Trophoblast cell (in vitro differentiated cells and primary cell): ENCODE measurements around the gene COA3.
"Not testable (repeated sequence)": the region's sequence is repeated elsewhere in the genome, so short reads cannot be mapped to it uniquely, and the experiment has no call there.

Experiments
- DNase-seq, 2 donors: peaks; one replicate each; pipeline ENCODE4 v3.0.0-alpha.2; 2016
- H2AFZ ChIP-seq: 2 replicates; pipeline ENCODE4 v1.6.1; 2013; ENCODE audit warnings: low read length, moderate library complexity, mild to moderate bottlenecking; ENCODE audit not compliant: insufficient read depth, poor library complexity
- H2AK5ac ChIP-seq: 2 replicates; pipeline ENCODE4 v1.6.1; 2013; ENCODE audit warnings: mild to moderate bottlenecking, low read length
- H2BK120ac ChIP-seq: 2 replicates; pipeline ENCODE4 v1.6.1; 2013; ENCODE audit warnings: low read length, mild to moderate bottlenecking, moderate library complexity; ENCODE audit not compliant: insufficient read depth, poor library complexity
- H2BK12ac ChIP-seq: 2 replicates; pipeline ENCODE4 v1.6.1; 2013; ENCODE audit warnings: mild to moderate bottlenecking, low read length, moderate library complexity
- H2BK5ac ChIP-seq: 2 replicates; pipeline ENCODE4 v1.6.1; 2013; ENCODE audit warnings: low read length, low read depth, moderate library complexity, mild to moderate bottlenecking; ENCODE audit not compliant: poor library complexity
- H3K14ac ChIP-seq: 2 replicates; pipeline ENCODE4 v1.6.1; 2013; ENCODE audit warnings: mild to moderate bottlenecking, low read length
- H3K18ac ChIP-seq: 2 replicates; pipeline ENCODE4 v1.6.1; 2013; ENCODE audit warnings: mild to moderate bottlenecking, low read length
- H3K23ac ChIP-seq: 2 replicates; pipeline ENCODE4 v1.6.1; 2013; ENCODE audit warnings: low read length
- H3K27ac ChIP-seq: 2 replicates; pipeline ENCODE4 v1.5.1; 2013; ENCODE audit warnings: low read depth, mild to moderate bottlenecking, inconsistent platforms, low read length, moderate library complexity
- H3K27me3 ChIP-seq: 2 replicates; pipeline ENCODE4 v1.6.1; 2013; ENCODE audit warnings: inconsistent platforms, mild to moderate bottlenecking, low read length, moderate library complexity; ENCODE audit not compliant: insufficient read depth
- H3K36me3 ChIP-seq, 2 experiments: 1 replicate in 1 of 2; 2 replicates in 1 of 2; pipeline ENCODE4 v1.6.1; 2013; ENCODE audit warnings: low read length in 2 of 2, mild to moderate bottlenecking in 2 of 2, moderate library complexity in 1 of 2; ENCODE audit not compliant: insufficient read depth in 2 of 2, control insufficient read depth in 1 of 2
- H3K4ac ChIP-seq: 2 replicates; pipeline ENCODE4 v1.6.1; 2013; ENCODE audit warnings: low read depth, mild to moderate bottlenecking, low read length, moderate library complexity
- H3K4me1 ChIP-seq, 2 experiments: 1 replicate in 1 of 2; 2 replicates in 1 of 2; pipeline ENCODE4 v1.6.1; 2013; ENCODE audit warnings: low read length in 2 of 2, mild to moderate bottlenecking in 2 of 2, moderate library complexity in 1 of 2; ENCODE audit not compliant: insufficient read depth in 2 of 2, control insufficient read depth in 1 of 2
- H3K4me2 ChIP-seq: 2 replicates; pipeline ENCODE4 v1.6.1; 2013; ENCODE audit warnings: inconsistent platforms, mild to moderate bottlenecking, low read length, moderate library complexity
- H3K4me3 ChIP-seq: 2 replicates; pipeline ENCODE4 v1.5.1; 2013; ENCODE audit warnings: mild to moderate bottlenecking, low read depth, low read length, inconsistent platforms
- H3K79me1 ChIP-seq: one replicate; pipeline ENCODE4 v1.6.1; 2013; ENCODE audit warnings: low read length
- H3K79me2 ChIP-seq: 2 replicates; pipeline ENCODE4 v1.6.1; 2013; ENCODE audit warnings: low read length, mild to moderate bottlenecking; ENCODE audit not compliant: control insufficient read depth, insufficient read depth, poor library complexity
- H3K9ac ChIP-seq: 2 replicates; pipeline ENCODE4 v1.6.1; 2013; ENCODE audit warnings: mild to moderate bottlenecking, low read length
- H3K9me3 ChIP-seq: 2 replicates; pipeline ENCODE4 v1.6.1; 2013; ENCODE audit warnings: low read depth, mild to moderate bottlenecking, control low read depth, inconsistent platforms, low read length; ENCODE audit not compliant: insufficient read depth
- H4K12ac ChIP-seq: 2 replicates; pipeline ENCODE4 v1.6.1; 2013; ENCODE audit warnings: low read depth, mild to moderate bottlenecking, low read length, moderate library complexity
- H4K8ac ChIP-seq: 2 replicates; pipeline ENCODE4 v1.6.1; 2013; ENCODE audit warnings: low read depth, mild to moderate bottlenecking, low read length, moderate library complexity
- H4K91ac ChIP-seq: one replicate; pipeline ENCODE4 v1.6.1; 2013; ENCODE audit warnings: low read depth, mild to moderate bottlenecking, low read length, moderate library complexity
- WGBS: extraction: QIAGEN DNeasy Blood & Tissue Kit; methylation state at CpG from one replicate; pipeline ENCODE4 v1.1.7; 2013; ENCODE audit warnings: missing lambda C conversion rate; ENCODE audit not compliant: insufficient read length, insufficient coverage; ENCODE audit errors: extremely low coverage; 5-methylcytosine and 5-hydroxymethylcytosine counted together

The COA3 gene

DNA sequence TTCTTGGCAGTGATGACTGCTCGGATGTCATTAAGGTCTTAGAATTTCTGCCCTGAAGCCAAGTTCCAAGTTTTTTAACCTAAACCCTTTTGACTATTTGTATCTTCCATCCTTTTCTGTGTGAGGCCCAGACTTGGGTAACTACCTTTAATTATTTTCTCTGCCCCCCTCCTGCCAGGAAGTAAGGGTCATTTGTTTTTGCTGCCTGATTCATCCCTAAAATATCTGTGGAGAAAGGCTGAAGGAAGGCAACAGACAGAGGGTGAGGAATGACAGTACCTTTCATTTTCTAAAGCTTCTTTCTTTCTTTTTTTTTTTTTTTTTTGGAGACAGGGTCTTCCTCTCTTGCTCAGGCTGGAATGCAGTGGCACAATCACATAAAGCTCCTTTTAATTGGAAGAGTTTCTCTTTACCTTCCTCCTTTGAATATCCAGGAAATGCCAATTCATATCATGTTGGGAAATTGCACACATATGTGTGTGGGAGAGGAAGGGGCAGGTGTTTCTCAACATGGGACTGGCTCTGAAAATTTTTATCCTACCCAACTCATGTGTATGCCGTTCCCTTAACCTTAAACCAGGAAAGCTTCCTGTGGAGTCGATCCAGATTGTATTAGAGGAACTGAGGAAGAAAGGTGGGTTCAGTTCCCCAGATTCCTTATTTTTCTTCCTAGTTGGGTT, 24.3 kb downstream of the COA3 start:
- H3K14ac ChIP-seq, result no peak overlapping the region
- peak in 1 of 2 donors; percentile 11 for DNase-seq
- H3K9me3 ChIP-seq, result no peaks in the 10 kb centered on the region
- H3K27ac ChIP-seq, result peak overlapping the region; percentile 36
- H3K4me2 ChIP-seq, result peak overlapping the region; percentile 69
- peaks cover 0 to 2% of the 10 kb centered on the region in 2 experiments for H3K4me1 ChIP-seq
- no peaks in the 10 kb centered on the region for H3K79me2 ChIP-seq
- H3K4me3 ChIP-seq, result no peak overlapping the region
- no peak overlapping the region for H3K4ac ChIP-seq
- no peak overlapping the region for H2AK5ac ChIP-seq
- H3K36me3 ChIP-seq, result peaks cover 20 to 27% of the 10 kb centered on the region in 2 experiments
- H3K27me3 ChIP-seq, result no peaks in the 10 kb centered on the region
- peak overlapping the region; percentile 55 for H2AFZ ChIP-seq
- no peak overlapping the region for H2BK5ac ChIP-seq
- peak overlapping the region; percentile 97 for H4K8ac ChIP-seq
- peak overlapping the region; percentile 78 for H4K12ac ChIP-seq
- no peak overlapping the region for H2BK12ac ChIP-seq
- no peak overlapping the region for H2BK120ac ChIP-seq
- WGBS, result no CpG with 5 or more reads among the region's 3 CpGs
- H3K23ac ChIP-seq, result no peak overlapping the region
- H3K9ac ChIP-seq, result peak overlapping the region; percentile 95
- H4K91ac ChIP-seq, result peak overlapping the region; percentile 80
- no peak overlapping the region for H3K18ac ChIP-seq
- peaks cover 6% of the 10 kb centered on the region for H3K79me1 ChIP-seq

DNA sequence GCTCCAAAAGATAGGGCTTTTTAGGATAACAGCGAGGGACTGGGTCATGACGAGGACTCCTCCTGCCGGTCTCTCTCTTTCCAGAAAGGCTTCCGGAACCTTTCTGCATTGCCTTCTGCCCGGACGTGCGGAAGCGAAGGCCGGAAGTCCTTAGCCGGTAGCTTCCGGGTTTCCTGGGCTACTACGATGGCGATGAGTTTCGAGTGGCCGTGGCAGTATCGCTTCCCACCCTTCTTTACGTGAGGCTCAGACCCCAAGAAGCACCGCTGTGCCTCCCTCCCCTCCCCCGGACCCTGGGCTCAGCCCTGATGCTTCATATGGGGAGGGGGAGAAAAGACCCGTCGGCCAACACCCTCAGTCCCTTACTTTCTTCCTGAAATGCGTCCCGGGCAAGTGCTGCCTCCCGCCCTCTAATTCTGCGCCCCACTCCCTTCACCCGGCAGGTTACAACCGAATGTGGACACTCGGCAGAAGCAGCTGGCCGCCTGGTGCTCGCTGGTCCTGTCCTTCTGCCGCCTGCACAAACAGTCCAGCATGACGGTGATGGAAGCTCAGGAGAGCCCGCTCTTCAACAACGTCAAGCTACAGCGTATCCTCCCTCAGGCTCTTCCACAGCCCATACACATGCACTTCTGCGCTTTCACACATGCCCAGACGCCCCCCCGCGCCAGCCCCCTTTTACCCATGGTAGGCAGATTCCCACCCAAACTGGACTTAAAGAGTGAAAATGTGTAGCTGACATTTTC, 25.0 kb downstream of the COA3 start, which contains the start of gene VPS25:
Gene VPS25 (plus strand): TSS at position 160 of the 746 bp plus-strand sequence. CDS start 27 bp downstream, at position 187.
- peak within 1 kb of the TSS; percentile 97 for H4K8ac ChIP-seq
- peak within 1 kb of the TSS; percentile 80 for H4K91ac ChIP-seq
- H2BK120ac ChIP-seq, result peak within 1 kb of the TSS; percentile 28
- H2AFZ ChIP-seq, result peak within 1 kb of the TSS; percentile 79
- peak within 1 kb of the TSS; percentile 92 for H3K4me3 ChIP-seq
- H2AK5ac ChIP-seq, result peak within 1 kb of the TSS; percentile 33
- peak within 1 kb of the TSS; percentile 36 for H3K27ac ChIP-seq
- H3K9me3 ChIP-seq, result no peaks in the 10 kb centered on the region
- H3K23ac ChIP-seq, result no peak within 1 kb of the TSS
- H3K4me2 ChIP-seq, result peak within 1 kb of the TSS; percentile 69
- no peak within 1 kb of the TSS for H2BK12ac ChIP-seq
- H3K14ac ChIP-seq, result peak within 1 kb of the TSS; percentile 78
- H3K79me1 ChIP-seq, result peaks cover 6% of the 10 kb centered on the region
- peak within 1 kb of the TSS; percentile 95 for H3K9ac ChIP-seq
- WGBS, result no CpG with 5 or more reads among the region's 39 CpGs
- peak within 1 kb of the TSS; percentile 55 for H2BK5ac ChIP-seq
- H4K12ac ChIP-seq, result peak within 1 kb of the TSS; percentile 78
- peak within 1 kb of the TSS; percentile 91 for H3K18ac ChIP-seq
- H3K27me3 ChIP-seq, result no peaks in the 10 kb centered on the region
- H3K4me1 ChIP-seq, result peaks cover 0 to 2% of the 10 kb centered on the region in 2 experiments
- H3K4ac ChIP-seq, result peak within 1 kb of the TSS; percentile 50
- H3K36me3 ChIP-seq, result peaks cover 12 to 19% of the 10 kb centered on the region in 2 experiments
- H3K79me2 ChIP-seq, result no peaks in the 10 kb centered on the region
- peak; percentile 75 to 89 for DNase-seq

DNA sequence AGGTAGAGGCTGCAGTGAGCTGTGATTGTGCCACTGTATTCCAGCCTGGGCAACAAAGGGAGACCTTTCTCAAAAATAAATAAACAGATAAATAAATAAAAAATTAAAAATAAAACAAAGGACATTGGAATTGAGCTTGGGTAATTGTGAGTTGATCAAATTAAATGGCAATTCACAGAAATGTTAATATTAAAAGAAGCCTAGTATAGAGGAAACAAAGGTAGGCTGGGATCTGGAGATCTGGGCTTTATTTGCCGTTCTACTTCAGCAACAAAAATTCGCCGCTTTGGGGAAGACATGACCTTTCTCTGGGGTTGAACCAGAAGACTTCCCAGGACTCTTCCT, 25.6 kb downstream of the COA3 start:
- no CpG with 5 or more reads among the region's 3 CpGs for WGBS
- H3K27me3 ChIP-seq, result no peaks in the 10 kb centered on the region
- H3K4me3 ChIP-seq, result no peak overlapping the region
- H3K27ac ChIP-seq, result no peak overlapping the region
- H2BK5ac ChIP-seq, result no peak overlapping the region
- H2BK120ac ChIP-seq, result no peak overlapping the region
- no peak overlapping the region for H3K9ac ChIP-seq
- H3K4me2 ChIP-seq, result peak overlapping the region; percentile 69
- peaks cover 7 to 16% of the 10 kb centered on the region in 2 experiments for H3K36me3 ChIP-seq
- H2AFZ ChIP-seq, result peak overlapping the region; percentile 79
- no peaks in the 10 kb centered on the region for H3K79me2 ChIP-seq
- peak overlapping the region; percentile 97 for H4K8ac ChIP-seq
- H3K9me3 ChIP-seq, result no peaks in the 10 kb centered on the region
- no peak overlapping the region for H2BK12ac ChIP-seq
- no peak overlapping the region for H3K4ac ChIP-seq
- H3K79me1 ChIP-seq, result peaks cover 6% of the 10 kb centered on the region
- H3K18ac ChIP-seq, result no peak overlapping the region
- H2AK5ac ChIP-seq, result no peak overlapping the region
- H3K14ac ChIP-seq, result no peak overlapping the region
- H4K91ac ChIP-seq, result no peak overlapping the region
- DNase-seq, result no peak
- H3K4me1 ChIP-seq, result peaks cover 0 to 2% of the 10 kb centered on the region in 2 experiments
- H3K23ac ChIP-seq, result no peak overlapping the region
- H4K12ac ChIP-seq, result peak overlapping the region; percentile 63

DNA sequence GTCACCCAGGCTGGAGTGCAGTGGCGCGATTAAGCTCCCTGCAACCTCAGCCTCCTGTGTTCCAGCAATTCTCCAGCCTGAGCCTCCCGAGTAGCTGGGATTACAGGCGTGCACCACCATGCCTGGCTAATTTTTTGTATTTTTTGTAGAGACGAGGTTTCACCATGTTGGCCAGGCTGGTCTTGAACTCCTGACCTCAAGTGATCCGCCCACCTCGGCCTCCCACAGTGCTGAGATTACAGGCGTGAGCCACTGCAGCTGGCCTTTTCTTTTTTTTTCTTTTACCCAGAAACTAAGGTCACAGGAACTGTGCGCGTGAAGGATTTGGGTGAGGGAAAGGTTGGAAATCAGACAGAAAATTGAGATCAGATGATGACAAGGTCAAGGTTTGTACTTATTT, 28.5 kb downstream of the COA3 start:
- not testable (repeated sequence) for H3K79me1 ChIP-seq, H3K27ac ChIP-seq, H2AK5ac ChIP-seq, H3K27me3 ChIP-seq, H3K9ac ChIP-seq, H2AFZ ChIP-seq, H3K4me2 ChIP-seq, H4K91ac ChIP-seq, H4K12ac ChIP-seq, H2BK5ac ChIP-seq, H3K36me3 ChIP-seq, H4K8ac ChIP-seq, H3K4me1 ChIP-seq, H2BK12ac ChIP-seq, H3K18ac ChIP-seq, H2BK120ac ChIP-seq, DNase-seq, H3K14ac ChIP-seq, H3K4ac ChIP-seq, H3K79me2 ChIP-seq, H3K23ac ChIP-seq, H3K4me3 ChIP-seq, H3K9me3 ChIP-seq
- no CpG with 5 or more reads among the region's 10 CpGs for WGBS
